ENCODE measurements around the gene MMP15.
"Not testable (repeated sequence)": the region's sequence is repeated elsewhere in the genome, so short reads cannot be mapped to it uniquely, and the experiment has no call there.

Gene MMP15

DNA sequence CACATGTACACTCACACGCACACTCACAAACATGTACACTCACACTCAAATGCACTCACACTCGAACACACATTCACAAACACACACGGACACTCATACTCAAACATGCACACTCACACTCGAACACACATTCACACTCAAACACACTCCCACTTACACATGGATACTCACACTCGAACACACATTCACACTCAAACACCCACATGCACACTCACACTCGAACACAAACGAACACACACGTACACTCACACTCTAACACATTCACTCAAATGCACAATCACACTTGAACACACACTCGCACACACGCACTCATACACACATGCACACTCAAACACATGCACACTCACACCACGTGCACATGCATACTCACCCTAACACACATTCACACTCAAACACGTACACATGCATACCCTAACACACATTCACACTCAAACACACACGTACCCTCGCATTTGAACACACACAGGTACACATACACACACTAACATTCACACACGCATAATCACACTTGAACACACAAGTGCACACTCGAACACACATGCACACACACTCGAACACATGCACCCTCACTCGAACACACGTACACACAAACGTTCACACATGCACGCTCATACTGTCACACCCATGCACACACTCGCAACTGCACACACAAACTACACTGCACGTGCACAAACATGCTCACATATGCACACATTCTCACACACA is 61.8 kb downstream of the MMP15 start:
- no peak for DNase-seq

- no peak for DNase-seq
These were observed 62.5 kb downstream of the MMP15 start for GRCh38 chr16:58088091-58088490.

DNA sequence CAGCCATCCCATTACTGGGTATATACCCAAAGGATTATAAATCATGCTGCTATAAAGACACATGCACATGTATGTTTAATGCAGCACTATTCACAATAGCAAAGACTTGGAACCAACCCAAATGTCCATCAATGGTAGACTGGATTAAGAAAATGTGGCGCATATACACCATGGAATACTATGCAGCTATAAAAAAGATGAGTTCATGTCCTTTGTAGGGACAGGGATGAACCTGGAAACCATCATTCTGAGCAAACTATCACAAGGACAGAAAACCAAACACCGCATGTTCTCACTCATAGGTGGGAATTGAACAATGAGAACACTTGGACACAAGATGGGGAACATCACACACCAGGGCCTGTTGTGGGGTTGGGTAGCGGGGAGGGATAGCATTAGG is 64.8 kb downstream of the MMP15 start:
- DNase-seq, result not testable (repeated sequence)

DNA sequence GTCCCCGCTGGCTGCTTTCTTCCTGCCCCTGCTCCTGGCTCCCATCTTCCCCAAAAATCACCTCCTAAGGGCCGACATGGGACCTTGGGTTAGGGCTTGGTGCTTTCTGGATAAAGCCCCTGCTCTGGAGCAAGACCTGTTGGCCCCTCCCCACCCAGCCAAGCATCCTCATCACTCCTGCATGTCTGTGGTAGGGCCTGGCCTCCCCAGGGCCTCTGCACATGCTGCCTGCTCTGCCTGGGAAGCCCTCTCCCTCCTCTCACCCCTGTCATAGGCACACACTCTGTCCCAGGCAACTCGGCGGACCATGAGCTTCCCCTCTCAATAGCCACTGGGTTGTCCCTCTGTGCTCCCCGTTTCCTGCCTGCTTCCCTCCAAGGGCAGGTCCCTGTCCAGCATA is 68.5 kb downstream of the MMP15 start:
- no peak for DNase-seq

DNA sequence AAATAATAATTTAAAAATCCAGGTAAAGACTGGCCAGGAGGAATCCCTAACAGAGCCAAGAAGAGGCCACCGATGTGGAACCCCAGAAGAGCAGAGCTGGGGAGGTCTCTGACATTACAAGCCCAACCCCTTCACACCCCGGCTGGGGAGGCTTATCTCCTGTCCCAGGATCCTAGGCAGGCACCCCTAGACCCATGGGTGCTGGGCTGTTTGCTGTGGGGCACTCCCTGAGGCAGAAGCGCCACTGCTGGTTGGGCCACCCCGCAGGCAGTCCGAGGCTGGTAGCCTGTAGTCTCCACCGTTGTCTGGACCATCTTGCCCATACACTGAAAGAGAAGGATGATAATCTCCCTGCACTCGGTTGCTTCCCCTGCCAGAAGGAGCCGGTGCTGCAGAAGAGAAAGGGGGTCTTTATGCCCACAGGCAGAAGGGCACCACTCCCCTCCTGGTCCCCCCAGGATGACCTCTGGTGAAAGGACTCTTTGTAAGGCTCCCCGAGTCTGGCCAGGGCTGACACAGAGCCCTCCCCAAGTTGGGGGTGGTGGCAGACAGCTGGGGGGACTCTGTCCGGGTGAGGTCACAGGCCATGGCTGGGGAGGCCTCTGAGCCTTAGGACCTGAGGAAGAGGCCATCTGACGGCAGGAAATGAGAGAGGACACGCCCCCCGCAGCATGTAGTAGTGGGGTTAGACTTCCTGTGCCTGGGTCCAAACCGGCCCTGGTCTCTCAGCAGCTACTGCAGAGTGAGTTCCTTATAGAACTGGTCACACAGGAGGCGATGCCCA is 69.4 kb downstream of the MMP15 start:
- DNase-seq, result no peak

- DNase-seq, result not testable (repeated sequence)
These were observed 70.0 kb downstream of the MMP15 start for GRCh38 chr16:58095575-58095960.

DNA sequence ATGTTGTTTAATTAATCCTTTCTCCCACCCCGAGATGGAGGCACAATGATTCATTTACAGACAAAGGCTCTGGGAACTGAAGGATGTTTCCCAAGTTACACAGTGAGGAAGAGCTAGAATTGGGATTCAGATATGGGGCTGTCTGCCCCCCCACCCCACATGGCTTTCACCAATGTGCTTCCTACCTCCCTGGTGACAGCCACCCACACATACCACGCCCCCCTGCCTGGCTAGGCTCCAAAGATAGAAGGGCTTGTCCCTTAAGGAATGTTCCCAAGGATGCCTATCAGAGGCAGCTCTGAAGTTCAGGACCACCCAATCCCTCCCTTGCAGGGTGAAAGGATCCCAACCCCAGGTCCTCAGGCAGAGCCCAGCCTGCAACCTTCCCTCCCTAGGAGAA is 70.7 kb downstream of the MMP15 start:
- no peak for DNase-seq
